Left hindlimb (tissue), 1 donor: ENCODE data around the gene MGLL.

Experiments used
- DNase-seq: peaks from one replicate; pipeline ENCODE4 v3.0.0-alpha.2; 2018

The MGLL gene

DNA sequence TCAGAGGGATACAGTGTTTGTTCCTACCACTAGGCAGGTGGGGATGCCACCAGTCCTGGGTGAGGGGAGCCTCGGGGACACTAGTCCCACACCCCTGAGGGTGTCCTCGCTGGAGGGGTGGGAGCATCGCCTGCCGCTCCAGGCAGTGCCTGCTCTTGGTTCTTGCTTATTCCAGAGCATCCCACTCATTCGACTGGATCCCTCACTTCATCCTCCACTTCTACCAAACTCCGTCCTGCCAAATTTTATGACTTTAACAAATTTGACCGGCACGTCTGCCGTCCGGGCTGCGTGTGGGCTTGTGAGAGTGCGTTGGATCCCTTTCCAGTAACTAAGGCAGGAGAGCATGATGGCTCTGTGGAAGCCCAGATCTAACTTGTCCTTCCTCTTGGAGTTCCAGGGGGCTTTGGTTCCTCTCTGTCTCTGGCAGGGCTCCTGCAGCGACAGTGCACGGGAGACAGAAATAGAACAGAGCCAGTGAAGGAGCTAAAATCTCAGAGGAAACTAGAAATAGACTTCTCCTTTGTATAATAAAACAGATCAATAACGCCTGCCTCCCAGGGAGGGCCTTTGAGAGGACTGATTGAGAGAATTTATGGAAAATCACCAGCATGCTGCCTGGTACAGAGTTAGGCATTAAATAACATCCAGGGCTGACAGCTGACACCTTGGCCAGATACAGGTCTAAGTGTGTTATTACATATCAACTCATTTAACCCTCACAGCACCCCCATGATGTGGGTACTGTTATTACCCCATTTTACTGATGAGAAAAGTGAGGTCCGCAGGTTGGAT, 34.5 kb downstream of the MGLL start:
- no peak for DNase-seq

DNA sequence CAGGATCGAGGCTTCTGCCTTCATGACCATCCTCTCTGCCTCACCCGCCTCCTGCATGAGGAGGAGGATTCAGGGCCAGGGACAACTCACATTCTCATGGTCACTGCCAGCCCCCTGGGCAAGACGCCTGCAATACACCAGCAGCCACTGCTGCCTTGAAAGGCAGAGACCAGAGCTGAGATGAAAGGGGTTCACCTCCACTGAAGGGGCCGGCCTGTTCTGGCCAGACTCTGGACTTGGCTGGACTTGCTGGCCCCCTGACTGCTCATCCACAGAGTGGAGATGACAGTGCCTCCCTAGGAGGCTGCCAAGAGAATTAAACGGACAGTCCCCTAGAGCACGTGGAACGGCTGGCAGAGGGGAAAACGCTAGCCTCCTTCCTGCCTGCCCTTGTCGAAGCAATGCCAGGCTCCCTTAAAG, 35.2 kb downstream of the MGLL start:
- peak; percentile 76 for DNase-seq

DNA sequence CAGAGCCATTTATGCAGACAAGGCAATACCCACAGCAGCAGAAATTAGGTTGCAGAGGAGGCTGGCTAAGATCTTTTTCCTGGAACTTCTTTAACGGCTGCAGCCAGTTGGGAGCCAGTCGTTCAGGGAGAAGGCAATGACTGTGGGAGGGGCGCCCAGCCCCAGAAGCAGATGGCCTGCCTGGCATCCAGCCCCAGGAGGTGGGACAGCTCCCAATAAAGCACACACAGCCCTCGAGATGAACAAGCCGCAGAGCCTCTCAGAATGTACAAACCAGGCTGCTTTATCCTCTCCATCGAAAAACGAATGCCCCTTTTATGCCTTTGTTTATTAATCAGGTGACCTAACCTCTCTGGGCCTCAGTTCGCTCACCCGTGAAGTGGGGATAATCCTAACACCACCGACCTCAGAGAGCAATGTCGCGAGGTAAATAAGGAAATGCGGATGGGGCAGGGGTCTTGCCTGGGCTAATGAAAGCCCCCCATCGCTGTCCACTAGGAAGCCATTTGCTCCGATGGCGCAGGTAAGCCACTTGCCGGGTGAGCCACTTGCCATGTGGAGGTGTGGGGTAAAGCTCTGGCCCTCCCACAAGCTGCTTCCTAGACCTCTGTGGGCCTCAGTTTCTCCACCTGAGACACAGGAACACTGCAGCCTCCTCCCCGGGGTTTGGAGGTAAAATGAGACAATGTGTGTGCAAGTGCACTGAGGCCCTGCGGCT, 35.8 kb downstream of the MGLL start:
- DNase-seq = peak; percentile 91

DNA sequence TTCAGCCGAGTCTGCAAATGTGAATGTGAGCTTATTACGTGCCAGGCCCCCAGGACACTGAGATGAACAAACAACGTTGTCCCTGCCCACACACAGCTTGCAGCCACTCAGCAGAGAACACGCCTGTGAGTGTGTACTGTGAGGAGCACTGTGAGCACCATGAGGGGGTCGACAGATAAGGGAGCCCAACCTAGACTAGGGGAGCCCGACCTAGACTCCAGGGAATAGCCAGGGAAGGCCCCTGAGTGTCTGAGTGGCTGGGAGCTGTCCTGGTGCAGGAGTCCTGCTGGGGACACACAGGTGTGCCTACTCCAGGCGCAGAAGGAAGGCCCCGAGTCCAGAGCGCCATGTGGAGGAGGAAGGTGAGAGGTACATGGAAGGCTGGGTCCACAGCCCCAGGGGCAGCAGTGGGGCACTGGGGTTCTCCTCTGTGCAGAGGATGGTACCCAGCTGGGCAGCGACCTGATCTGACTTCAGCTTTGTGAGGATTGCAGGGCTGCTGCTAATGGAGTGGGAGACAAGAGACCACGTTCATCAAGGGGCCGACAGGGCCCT, 36.5 kb downstream of the MGLL start:
- no peak for DNase-seq

DNA sequence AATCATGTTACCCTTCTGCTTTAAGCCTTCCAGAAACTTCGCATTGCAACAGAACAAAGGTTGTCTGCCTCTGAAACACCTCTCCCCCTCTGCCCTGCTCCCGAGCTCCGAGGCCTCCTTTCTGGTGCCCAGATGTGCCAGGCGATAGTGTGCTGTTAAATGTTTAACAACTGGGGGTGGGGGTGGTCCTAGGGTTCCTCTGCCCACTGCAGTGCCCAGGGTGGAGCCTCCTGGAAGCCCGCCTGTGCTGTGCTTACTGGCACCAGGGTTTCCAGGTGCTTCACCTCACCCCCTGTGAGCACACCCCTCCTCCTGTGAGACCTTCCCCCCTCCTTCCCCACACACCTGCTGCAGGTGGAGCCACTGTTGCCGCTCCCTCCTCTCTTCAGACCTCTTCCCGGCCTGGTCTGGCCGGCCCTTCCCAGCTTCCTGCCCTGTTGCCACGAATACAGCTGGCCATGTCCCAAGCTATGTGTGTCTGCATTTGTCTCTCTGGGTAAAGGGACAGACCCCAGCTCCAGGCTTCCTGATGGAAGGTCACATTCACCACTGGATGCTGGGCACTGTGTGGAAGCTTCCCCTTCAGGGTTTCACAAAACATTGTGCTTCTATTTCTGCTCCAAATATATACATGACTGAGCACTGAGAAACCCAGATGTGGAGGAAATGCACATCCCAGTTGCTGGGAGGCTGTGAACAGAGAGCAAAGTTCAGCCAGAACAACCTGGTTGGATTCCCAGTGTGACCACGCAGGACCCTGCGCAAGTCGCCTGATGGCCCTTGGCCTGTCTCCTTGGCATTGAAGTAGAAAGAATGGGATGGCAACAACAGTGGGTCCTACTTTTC, 37.2 kb downstream of the MGLL start:
- no peak for DNase-seq

DNA sequence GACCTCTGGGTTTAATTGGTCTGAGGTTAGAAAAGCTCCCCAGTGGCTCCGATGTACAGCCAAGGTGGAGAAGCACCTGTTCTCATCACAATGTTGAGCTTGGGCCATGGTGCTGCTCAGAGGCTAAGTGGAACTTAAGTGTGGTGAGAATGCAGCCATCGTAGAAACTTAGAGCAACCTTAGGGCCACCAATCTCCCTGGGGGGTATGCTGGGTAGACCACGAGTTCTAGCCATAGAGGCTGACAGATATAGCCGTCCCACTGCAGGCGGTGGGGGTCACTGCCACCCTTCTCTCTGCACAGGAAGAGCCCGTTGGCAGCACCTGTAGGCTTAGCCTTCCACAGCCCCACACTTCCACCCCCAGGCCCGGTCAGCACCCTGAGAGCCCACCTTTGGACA, 38.0 kb downstream of the MGLL start:
- DNase-seq = no peak

DNA sequence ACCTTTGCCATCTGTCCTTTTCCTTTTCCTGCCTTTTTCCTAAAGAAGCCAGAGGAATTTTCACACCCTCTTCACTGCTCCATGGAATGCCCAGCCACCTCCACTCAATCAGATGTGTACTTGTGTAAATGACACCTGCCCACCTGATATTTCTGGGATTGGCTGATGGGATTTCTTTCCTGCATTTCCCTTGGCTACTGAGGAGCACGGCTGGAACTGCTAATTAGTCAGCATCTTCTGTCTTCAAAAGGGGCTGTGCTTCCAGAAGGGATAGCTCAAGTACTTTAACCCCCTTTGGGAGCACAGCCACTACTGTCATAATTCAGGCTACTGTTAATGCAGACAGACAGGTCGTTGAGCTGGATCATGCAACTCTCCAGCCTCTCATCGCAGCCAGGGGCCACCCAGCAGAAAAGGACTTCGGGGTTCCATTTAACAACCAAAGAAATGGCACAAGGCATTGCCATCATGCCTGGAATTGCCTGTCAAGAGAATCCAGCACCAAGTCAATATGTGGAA, 38.6 kb downstream of the MGLL start:
- no peak for DNase-seq

DNA sequence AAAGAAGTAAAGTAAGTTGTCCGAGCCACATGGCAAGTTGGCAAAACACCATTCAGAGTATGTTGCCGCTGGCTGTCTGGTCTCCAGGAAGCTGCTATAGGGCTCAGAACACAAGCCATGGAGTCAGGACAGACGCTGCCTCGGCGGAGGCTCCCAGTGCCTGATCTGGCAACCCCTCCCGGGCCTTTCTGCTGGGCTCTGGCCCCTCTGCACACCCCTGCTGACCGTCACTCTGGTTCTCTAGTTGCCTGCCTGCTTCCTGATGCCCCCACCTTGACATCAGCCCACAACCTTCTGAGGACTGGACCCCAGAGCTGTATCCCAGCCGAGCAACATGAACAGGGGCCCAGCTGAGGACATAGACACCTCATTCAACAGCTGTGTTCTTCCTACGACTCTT, 39.1 kb downstream of the MGLL start:
- DNase-seq = no peak

DNA sequence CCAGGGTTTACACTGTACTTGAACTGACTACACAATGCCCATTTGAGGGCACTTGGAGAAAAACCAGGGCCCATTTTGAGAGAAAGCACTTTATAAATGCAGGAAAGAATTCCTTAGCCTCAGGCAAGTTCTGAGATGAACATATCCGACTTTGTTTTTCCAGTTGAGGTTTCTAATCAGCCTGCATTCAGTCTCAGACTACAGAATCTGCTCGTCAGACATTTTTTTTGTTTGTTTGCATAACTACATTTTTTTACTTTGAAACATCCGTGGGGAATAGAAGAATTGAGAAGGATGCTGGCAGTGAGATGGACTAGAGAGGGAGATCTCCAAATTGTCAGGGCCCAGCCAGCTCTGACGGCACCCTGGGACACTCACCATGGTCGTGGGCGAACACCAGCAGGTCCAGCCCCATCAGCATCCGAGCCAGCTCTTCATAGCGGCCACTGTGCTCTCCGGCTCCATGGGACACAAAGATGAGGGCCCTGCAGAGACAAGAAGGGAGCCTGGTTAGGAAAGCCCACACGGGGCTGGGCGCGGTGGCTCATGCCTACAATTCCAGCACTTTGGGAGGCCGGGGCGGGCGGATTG, 40.8 kb downstream of the MGLL start:
- no peak for DNase-seq

DNA sequence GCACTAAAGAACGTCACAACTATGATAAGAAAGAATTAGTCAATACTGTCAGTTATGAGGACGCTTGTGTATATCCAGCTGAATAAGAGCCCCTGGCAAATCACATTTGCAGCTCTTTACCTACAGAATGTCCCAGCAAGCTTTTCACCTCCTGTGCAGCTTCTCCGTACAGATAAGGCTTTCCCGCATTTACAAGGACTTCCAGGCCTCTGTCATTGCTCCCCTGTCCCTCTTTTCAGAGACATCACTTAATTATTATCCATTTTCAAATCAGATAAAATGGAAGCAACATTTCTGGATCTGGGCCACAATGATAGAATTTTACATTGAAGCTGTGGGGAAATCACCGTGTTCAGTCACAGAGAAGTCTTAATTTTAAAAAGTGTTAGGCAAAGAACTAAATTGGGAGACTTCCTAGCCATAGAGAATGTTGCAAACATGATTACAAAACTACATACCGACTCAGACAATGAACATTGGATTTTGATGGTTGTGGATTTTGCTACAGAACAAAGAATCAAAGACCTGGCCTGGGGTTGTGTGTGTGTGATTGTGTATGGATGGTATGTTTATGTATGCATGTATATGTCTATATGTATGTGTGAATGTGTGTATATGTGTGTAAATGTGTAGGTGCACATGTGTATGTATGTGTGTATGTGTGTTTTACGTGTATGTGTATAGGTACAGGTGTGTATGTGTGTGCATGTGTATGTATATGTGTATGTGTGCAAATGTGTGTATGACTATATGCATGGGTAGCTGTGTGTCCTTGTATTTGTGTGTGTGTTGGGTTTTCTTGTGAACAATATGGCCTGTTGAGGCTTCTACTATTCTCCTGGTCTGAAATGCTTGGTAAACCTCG, 41.5 kb downstream of the MGLL start:
- DNase-seq = no peak

DNA sequence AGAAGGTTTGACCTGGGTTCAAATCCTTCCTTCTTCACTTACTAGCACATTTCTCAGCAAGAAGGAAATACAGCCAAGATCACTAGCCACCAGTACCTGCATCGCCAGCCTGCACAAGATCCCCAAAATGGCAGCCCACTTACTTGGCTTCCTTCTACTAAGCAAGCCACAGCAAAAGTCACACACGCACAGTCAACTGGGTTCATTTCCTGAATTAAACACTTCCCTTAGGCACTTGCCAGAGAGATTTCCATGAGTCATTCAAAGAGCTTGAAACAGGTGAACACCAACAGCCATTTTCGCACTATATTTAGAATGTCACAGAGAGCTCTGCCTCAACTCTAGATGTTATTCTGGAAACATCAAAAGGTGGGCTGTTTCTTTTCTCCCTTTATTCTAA, 42.6 kb downstream of the MGLL start:
- DNase-seq = no peak

DNA sequence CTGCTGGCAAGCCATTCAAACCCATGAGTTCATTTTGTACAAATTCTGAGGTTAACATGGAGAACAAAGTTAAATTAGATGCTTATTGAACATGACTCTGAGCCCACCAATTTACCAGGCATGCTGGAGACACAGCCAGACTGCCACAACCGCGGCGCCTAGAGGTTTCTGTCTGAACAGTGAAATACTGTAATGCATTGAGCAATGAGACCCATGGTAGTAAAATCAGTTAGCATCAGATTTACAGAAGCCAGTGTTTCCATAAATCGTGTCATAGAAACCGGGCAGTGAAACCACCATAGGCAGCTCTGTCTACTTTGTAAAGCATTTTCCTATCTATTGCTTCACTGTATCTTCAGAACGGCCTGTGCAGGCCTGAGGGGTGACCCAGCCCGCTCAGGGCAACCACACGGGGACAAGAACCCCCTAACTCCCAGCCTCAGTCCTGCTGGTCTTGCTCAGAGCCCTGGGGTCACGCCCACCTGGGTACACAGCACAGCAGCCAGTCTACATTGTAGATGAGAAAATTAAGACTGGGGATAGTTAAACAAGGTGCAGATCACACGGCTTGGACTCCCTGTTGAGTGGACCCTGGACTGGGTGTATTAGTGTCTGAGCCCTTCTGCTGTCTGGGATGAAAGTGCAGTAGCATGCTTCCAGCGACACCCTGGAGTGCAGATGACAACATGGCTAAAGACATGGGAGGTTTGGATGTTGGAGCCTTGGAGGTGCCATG, 44.2 kb downstream of the MGLL start:
- no peak for DNase-seq

DNA sequence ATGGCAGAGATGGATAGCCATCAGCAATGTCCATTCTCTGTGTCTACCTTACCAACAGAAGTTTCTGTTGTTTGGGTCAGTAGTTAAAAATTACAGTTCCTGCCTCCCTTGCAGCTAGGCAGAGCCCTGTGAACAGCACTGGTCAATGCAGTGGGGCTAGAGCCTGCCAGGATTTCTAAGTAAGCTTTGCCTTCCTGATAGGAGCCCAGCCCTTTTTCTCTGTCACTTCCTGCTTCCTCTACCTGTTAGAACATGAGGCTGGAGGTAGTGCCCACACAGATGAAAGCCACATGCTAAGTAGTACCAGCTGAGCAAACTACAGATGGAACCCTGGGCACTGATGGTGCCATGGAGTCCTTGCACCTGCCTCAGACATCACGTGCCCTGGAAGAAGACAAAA, 45.0 kb downstream of the MGLL start:
- no peak for DNase-seq

DNA sequence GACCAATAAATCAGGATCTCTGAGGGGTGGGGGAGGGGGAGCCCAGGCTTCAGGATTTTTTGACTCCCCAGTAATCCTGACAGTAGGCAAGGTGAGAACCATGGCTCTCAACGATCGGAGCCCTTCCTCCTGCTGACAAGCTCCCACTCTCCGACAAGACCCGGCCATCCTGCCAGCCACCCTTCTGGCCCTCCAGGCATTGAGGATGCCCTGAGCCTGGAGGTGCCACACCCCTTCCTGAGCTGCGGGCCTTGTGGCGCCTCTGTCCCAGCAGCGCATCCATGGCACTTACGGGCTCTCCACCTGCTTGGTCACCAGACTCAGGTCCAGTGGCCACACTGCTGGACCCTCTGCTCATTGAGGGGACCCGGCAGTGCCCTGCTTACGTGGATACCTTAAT, 46.0 kb downstream of the MGLL start:
- no peak for DNase-seq

DNA sequence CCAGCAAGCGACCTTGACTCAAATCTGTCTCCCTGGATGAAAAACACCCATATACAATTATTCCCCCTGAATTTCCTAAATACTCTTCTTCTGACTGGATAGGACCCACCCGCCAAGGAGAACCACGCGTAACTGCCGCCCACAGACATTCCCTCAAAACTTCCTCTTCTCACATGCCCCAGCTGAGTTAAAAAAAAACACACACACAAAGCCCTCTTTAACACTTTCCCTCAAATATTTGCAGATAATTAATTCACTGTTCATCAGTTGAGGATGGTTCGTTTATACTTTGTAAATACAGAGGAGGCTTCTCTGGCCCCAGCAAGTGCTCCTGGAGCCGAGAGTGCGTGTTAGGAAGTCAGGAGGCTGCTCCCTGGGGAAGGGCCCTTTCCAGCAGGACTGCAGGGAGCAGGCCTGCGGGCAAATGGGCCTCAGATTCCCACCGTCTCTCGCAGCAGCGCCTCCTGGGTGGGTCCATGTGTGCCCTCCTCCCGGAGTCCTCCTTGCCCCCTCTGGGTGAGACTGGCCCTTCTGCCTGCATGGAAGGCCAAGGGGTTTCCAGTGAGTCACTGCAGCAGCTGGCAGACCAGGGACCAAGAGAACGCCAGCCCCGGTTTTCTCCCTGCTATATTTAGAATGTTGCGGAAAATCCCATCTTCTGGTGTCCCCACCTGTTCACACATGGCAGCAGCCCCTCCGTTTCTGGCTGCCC, 46.8 kb downstream of the MGLL start:
- peak; percentile 67 for DNase-seq

DNA sequence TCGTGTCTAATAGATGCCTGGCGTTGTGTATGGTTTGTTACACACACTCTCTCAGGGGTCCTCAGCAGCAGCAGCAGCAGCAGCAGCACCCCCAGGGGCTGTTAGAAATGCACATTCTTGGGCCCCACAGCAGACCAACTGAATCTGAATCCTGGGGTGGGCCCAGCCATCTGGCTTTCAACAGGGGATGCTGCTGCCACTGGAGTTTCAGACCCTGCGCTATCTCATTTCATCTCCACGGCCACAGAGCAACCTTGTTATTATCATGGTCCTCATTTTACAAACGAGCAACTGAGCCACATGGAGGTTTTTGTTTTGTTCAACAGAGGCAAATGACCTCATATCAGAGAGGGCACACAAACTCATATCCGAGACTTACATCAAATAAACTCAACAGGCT, 47.7 kb downstream of the MGLL start:
- DNase-seq = no peak

DNA sequence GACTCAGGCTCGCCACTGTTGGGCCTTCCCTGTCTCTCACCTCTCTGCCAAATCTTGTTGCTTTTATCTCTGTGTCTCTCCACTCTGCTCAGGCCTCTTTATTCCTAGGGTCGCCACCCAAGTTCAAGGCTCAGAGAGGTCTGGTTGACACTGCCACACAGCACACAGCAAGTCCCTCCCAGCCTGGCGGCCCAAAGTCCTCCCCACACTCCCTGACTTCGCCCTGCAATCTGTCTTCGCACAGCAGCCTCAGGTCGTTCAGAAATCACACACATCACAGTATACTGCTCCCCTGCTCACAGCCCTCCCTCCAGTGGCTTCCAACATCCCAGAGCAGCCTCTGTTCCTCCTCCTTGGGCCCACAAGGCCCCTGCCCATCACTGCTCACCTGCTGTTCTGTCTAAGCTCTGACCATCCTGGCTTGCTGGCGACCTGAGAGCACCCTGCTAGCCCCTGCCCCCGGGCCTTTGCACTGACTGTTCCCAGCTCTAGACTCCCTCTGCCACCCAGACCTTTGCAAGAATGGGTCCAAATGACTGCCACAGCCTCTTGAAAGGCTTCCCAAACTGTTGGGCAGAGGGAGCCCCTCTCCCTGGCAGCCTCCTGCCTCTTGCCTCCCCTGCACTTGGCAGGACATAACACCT, 48.4 kb downstream of the MGLL start:
- DNase-seq = no peak

DNA sequence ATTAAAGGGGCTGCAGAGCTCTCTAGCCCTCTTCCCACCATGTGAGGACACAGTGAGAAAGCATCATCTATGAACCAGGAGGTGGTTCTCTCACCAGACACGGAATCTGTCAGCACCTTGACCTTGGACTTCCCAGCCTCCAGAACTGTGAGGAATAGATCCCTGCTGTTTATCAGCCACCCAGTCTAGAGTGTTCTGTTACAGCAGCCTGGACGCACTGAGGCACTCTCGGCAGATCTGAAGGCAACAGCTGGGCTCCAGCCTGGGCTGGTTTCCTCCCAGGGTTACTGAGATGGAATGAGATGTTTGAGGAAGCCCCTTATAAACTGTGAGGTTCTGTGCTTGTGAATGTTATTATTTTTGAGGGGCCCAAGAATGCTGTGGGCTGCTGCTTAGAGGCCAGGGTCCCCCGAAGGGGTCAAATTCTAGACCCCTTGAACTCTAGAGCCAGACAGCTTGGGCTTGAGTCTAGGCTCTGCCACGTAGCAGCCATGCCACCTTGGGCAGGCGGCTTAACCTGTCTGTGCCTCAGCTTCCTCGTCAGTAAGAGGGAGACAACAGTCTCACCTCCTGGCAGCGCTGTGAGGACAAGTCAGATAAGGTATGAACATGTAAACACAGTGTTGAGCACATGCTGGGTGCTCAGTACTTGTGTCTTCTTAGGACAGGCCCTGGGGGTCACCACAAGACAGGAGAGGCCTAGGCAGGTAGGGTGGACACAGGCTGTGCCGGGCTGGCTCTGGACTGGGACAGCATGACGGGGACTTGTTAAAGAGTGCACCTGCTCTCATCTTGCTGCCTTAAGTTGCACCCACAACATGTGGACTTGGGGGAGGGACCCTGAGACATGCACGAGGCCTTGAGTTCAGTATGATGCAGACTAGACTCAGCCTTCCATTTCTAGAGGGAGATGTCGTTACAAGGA, 49.2 kb downstream of the MGLL start:
- DNase-seq = no peak

DNA sequence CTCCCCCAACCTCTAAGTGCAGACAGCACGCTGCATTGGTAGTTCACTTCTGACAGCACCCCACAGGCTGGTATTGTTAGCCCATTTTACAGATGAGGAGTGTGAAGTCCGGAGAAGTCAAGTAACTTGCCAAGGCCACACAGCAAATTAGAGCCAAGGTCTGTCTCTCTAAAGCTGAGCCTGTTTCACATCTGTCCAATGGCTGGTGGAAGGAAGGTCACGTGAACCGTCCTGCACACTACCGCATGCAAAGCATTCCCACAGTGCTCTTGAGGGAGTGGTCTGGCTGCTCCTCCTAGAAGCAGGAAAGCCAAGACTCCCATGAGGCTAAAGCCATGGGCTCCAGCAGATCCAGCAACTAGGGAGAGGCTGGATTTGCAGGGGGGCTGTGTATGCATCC, 50.0 kb downstream of the MGLL start:
- DNase-seq = no peak
